ENCODE data around the gene CD55. TPM values are rescaled to one million over a fixed set of nuclear protein-coding genes. Genes with fewer than 3 reads are reported as not detected.

Gene CD55
- polyA plus RNA-seq, 1 donor from 2014 or later = 1.4 TPM

DNA sequence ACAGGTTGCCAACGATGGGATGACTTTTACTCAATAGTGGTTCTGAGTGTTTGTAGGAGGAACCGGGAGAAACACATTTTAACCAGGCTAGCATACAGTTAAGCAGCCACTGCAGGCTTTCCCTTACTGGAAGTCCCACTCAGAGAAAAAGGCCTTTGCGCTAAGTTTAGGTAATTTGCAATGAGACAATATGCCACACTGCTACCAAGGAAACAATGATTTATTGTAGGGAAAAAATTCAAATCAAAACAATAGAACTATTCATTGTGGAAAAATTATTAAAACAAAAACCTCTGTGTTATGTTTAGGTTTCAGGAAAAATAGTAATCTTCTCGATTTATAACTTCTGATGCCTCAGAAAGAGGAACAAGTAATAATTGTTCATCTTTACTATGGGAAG lies 81.3 kb downstream of the CD55 start:
- Histone ChIP-seq H2AFZ (ENCODE audit: low read depth, low read length) (no peak overlapping the region), H3K27me3 (ENCODE audit: insufficient read depth, low read depth, low read length) (no peaks in the 10 kb centered on the region), H4K20me1 (ENCODE audit: insufficient read depth) (no peaks in the 10 kb centered on the region), H3K79me2 (replicated peaks; ENCODE audit: insufficient read depth, low read length) (no peaks in the 10 kb centered on the region), H3K9me2 (ENCODE audit: insufficient read depth, low read length) (no peaks in the 10 kb centered on the region), H3K9me3 (ENCODE audit: low read length) (no peaks in the 10 kb centered on the region), H3K4me2 (ENCODE audit: low read length) (no peak overlapping the region), H3K4me3 (ENCODE audit: low read length) (no peak overlapping the region), H3K27ac (ENCODE audit: low read length) (no peak overlapping the region), H3K36me3 (ENCODE audit: insufficient read depth, low read length) (no peaks in the 10 kb centered on the region), H3F3A (ENCODE audit: insufficient read depth, low read length, poor library complexity, severe bottlenecking) (no peaks in the 10 kb centered on the region), H3K9ac (ENCODE audit: low read length) (no peak overlapping the region)
- TF ChIP-seq SMC3 (conservative IDR thresholded peaks at IDR 0.05; ENCODE audit: poor library complexity) = no peak
- TF ChIP-seq EZH2 (IDR thresholded peaks at IDR 0.05; ENCODE audit: borderline replicate concordance, insufficient read depth, low read length, poor library complexity, severe bottlenecking) = no peak
- no peak for TF ChIP-seq POLR2AphosphoS5 (IDR thresholded peaks at IDR 0.05)
- TF ChIP-seq EP300 (conservative IDR thresholded peaks at IDR 0.05; ENCODE audit: poor library complexity, severe bottlenecking) = no peak
- no peak for TF ChIP-seq TAF1 (IDR thresholded peaks at IDR 0.05; ENCODE audit: low read depth)
- TF ChIP-seq, protein P1, sequence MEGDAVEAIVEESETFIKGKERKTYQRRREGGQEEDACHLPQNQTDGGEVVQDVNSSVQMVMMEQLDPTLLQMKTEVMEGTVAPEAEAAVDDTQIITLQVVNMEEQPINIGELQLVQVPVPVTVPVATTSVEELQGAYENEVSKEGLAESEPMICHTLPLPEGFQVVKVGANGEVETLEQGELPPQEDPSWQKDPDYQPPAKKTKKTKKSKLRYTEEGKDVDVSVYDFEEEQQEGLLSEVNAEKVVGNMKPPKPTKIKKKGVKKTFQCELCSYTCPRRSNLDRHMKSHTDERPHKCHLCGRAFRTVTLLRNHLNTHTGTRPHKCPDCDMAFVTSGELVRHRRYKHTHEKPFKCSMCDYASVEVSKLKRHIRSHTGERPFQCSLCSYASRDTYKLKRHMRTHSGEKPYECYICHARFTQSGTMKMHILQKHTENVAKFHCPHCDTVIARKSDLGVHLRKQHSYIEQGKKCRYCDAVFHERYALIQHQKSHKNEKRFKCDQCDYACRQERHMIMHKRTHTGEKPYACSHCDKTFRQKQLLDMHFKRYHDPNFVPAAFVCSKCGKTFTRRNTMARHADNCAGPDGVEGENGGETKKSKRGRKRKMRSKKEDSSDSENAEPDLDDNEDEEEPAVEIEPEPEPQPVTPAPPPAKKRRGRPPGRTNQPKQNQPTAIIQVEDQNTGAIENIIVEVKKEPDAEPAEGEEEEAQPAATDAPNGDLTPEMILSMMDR (IDR thresholded peaks at IDR 0.05; ENCODE audit: poor library complexity, severe bottlenecking) = no peak
- no peak for TF ChIP-seq RAD21 (conservative IDR thresholded peaks at IDR 0.05)
- TF ChIP-seq MXI1 (conservative IDR thresholded peaks at IDR 0.05; ENCODE audit: poor library complexity, severe bottlenecking) = no peak
- TF ChIP-seq, protein P2, sequence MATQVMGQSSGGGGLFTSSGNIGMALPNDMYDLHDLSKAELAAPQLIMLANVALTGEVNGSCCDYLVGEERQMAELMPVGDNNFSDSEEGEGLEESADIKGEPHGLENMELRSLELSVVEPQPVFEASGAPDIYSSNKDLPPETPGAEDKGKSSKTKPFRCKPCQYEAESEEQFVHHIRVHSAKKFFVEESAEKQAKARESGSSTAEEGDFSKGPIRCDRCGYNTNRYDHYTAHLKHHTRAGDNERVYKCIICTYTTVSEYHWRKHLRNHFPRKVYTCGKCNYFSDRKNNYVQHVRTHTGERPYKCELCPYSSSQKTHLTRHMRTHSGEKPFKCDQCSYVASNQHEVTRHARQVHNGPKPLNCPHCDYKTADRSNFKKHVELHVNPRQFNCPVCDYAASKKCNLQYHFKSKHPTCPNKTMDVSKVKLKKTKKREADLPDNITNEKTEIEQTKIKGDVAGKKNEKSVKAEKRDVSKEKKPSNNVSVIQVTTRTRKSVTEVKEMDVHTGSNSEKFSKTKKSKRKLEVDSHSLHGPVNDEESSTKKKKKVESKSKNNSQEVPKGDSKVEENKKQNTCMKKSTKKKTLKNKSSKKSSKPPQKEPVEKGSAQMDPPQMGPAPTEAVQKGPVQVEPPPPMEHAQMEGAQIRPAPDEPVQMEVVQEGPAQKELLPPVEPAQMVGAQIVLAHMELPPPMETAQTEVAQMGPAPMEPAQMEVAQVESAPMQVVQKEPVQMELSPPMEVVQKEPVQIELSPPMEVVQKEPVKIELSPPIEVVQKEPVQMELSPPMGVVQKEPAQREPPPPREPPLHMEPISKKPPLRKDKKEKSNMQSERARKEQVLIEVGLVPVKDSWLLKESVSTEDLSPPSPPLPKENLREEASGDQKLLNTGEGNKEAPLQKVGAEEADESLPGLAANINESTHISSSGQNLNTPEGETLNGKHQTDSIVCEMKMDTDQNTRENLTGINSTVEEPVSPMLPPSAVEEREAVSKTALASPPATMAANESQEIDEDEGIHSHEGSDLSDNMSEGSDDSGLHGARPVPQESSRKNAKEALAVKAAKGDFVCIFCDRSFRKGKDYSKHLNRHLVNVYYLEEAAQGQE (IDR thresholded peaks at IDR 0.05; ENCODE audit: borderline replicate concordance) = no peak

DNA sequence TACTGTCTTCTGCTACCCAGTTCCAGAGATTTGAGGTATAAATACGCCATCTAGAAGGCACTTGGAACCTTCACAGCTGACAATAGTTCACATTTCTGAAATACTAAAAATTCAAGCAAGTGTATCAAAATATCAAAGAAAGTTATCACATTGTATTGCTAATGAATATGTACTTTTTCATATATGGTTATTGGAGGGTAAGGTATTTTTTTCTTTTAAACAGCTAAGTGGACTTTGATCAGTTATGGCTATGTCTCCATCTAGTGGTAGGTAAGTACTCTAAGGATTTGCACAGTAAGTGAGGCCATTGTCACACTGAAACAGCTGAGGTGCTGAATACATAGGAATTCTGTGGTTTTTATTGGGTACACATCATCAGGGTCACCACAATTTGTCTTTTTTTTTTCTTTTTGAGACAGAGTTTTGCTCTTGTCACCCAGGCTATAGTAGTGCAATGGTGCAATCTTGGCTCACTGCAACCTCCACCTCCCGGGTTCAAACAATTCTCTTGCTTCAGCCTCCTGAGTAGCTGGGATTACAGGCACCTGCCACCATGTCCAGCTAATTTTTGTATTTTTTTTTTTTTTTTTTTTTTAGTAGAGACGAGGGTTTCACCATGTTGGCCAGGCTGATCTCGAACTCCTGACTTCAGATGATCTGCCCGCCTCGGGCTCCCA lies 83.5 kb downstream of the CD55 start:
- H3K4me3 ChIP-seq (ENCODE audit: low read length) = no peak overlapping the region
- H3F3A ChIP-seq (ENCODE audit: insufficient read depth, low read length, poor library complexity, severe bottlenecking) = no peaks in the 10 kb centered on the region
- H3K27me3 ChIP-seq (ENCODE audit: insufficient read depth, low read depth, low read length) = no peaks in the 10 kb centered on the region
- no peaks in the 10 kb centered on the region for H3K9me2 ChIP-seq (ENCODE audit: insufficient read depth, low read length)
- H3K9ac ChIP-seq (ENCODE audit: low read length) = no peak overlapping the region
- H3K4me2 ChIP-seq (ENCODE audit: low read length) = no peak overlapping the region
- no peak overlapping the region for H3K27ac ChIP-seq (ENCODE audit: low read length)
- no peaks in the 10 kb centered on the region for H4K20me1 ChIP-seq (ENCODE audit: insufficient read depth)
- no peak overlapping the region for H2AFZ ChIP-seq (ENCODE audit: low read depth, low read length)
- H3K36me3 ChIP-seq (ENCODE audit: insufficient read depth, low read length) = no peaks in the 10 kb centered on the region
- TF ChIP-seq, protein P2 (IDR thresholded peaks at IDR 0.05; ENCODE audit: borderline replicate concordance) = no peak
- TF ChIP-seq MXI1 (conservative IDR thresholded peaks at IDR 0.05; ENCODE audit: poor library complexity, severe bottlenecking) = no peak
- TF ChIP-seq SMC3 (conservative IDR thresholded peaks at IDR 0.05; ENCODE audit: poor library complexity) = peak; percentile 82
- TF ChIP-seq EZH2 (IDR thresholded peaks at IDR 0.05; ENCODE audit: borderline replicate concordance, insufficient read depth, low read length, poor library complexity, severe bottlenecking) = no peak
- TF ChIP-seq, protein P1 (IDR thresholded peaks at IDR 0.05; ENCODE audit: poor library complexity, severe bottlenecking) = peak; percentile 89
- no peak for TF ChIP-seq TAF1 (IDR thresholded peaks at IDR 0.05; ENCODE audit: low read depth)
- no peak for TF ChIP-seq POLR2AphosphoS5 (IDR thresholded peaks at IDR 0.05)
- TF ChIP-seq EP300 (conservative IDR thresholded peaks at IDR 0.05; ENCODE audit: poor library complexity, severe bottlenecking) = no peak
- peak; percentile 88 for TF ChIP-seq RAD21 (conservative IDR thresholded peaks at IDR 0.05)
- H3K79me2 ChIP-seq (replicated peaks; ENCODE audit: insufficient read depth, low read length) = no peaks in the 10 kb centered on the region
- H3K9me3 ChIP-seq (ENCODE audit: low read length) = no peaks in the 10 kb centered on the region

All from neural cell (in vitro differentiated cells).